Measurements from ENCODE around the gene WDR17. TPM values are rescaled to one million over a fixed set of nuclear protein-coding genes. Genes with fewer than 3 reads are reported as not detected.

Gene WDR17
- polyA plus RNA-seq (2013) = 9.4 TPM

GRCh38 chr4:176065435-176066291 lies at the start of gene WDR17:
Gene WDR17 (plus strand): TSS chr4:176065841. CDS start chr4:176111581, 45,740 bp downstream.
- Histone ChIP-seq H3K4me1 (ENCODE audit: control extremely low read depth in 1 of 4, control insufficient read depth in 4 of 4, insufficient read depth in 4 of 4, low read length in 3 of 4) (peaks cover 0 to 11% (median 9%) of the 10 kb centered on the region in 4 experiments), H3K36me3 (ENCODE audit: control insufficient read depth in 4 of 4, insufficient read depth in 4 of 4, low read length in 3 of 4) (no peaks in the 10 kb centered on the region), H3K27ac (ENCODE audit: insufficient read depth in 1 of 2, low read depth in 1 of 2, low read length in 2 of 2, poor library complexity in 1 of 2, severe bottlenecking in 2 of 2) (peak within 1 kb of the TSS in 1 of 2 experiments; percentile 38), H3K9me3 (ENCODE audit: control extremely low read depth in 1 of 5, control insufficient read depth in 4 of 5, insufficient read depth in 2 of 5, low read depth in 1 of 5, low read length in 4 of 5) (no peaks in the 10 kb centered on the region), H3K27me3 (replicated peaks in 2 of 5; ENCODE audit: control insufficient read depth in 4 of 5, insufficient read depth in 5 of 5, low read length in 4 of 5) (no peaks in the 10 kb centered on the region), H3K4me3 (ENCODE audit: control insufficient read depth in 1 of 7, extremely low read depth in 1 of 7, insufficient read depth in 4 of 7, low read depth in 2 of 7, low read length in 6 of 7) (peak within 1 kb of the TSS; percentile 58 to 94 (median 81))
- whole genome bisulfite sequencing (ENCODE audit: insufficient coverage) = 0% methylated on average over 42 of the region's 55 CpGs
- peak; percentile 93 to 97 (median 96) for DNase-seq
- ChIA-PET POLR2A (interaction anchor here (0.5 to 0.9 kb wide), 2 partner anchors 8 to 255 kb away, joined by 3 to 5 read pairs; no protein-coding TSS in a partner anchor), CTCF (interaction anchor here (1.5 to 1.6 kb wide), 2 partner anchors 11 to 13 kb away, joined by 3 to 7 read pairs; no protein-coding TSS in a partner anchor)

- 100% methylated on average over 1 of the region's 4 CpGs for WGBS (ENCODE audit: insufficient coverage)
- H3K27ac ChIP-seq (ENCODE audit: insufficient read depth in 1 of 2, low read depth in 1 of 2, low read length in 2 of 2, poor library complexity in 1 of 2, severe bottlenecking in 2 of 2) = no peak overlapping the region
- DNase-seq = no peak
- H3K9me3 ChIP-seq (ENCODE audit: control extremely low read depth in 1 of 5, control insufficient read depth in 4 of 5, insufficient read depth in 2 of 5, low read depth in 1 of 5, low read length in 4 of 5) = no peaks in the 10 kb centered on the region
- no peaks in the 10 kb centered on the region for H3K27me3 ChIP-seq (replicated peaks in 2 of 5; ENCODE audit: control insufficient read depth in 4 of 5, insufficient read depth in 5 of 5, low read length in 4 of 5)
- H3K4me3 ChIP-seq (ENCODE audit: control insufficient read depth in 1 of 7, extremely low read depth in 1 of 7, insufficient read depth in 4 of 7, low read depth in 2 of 7, low read length in 6 of 7) = no peak overlapping the region
- POLR2A ChIA-PET = no interaction called here
- peaks cover 0 to 13% (median 2%) of the 10 kb centered on the region in 4 experiments for H3K4me1 ChIP-seq (ENCODE audit: control extremely low read depth in 1 of 4, control insufficient read depth in 4 of 4, insufficient read depth in 4 of 4, low read length in 3 of 4)
- CTCF ChIA-PET = no interaction called here
- H3K36me3 ChIP-seq (ENCODE audit: control insufficient read depth in 4 of 4, insufficient read depth in 4 of 4, low read length in 3 of 4) = no peaks in the 10 kb centered on the region
Observed at GRCh38 chr4:176016601-176017000, 49.0 kb upstream of the WDR17 start.

- Histone ChIP-seq H3K27ac (ENCODE audit: insufficient read depth in 1 of 2, low read depth in 1 of 2, low read length in 2 of 2, poor library complexity in 1 of 2, severe bottlenecking in 2 of 2) (no peak overlapping the region), H3K4me3 (ENCODE audit: control insufficient read depth in 1 of 7, extremely low read depth in 1 of 7, insufficient read depth in 4 of 7, low read depth in 2 of 7, low read length in 6 of 7) (no peak overlapping the region), H3K9me3 (ENCODE audit: control extremely low read depth in 1 of 5, control insufficient read depth in 4 of 5, insufficient read depth in 2 of 5, low read depth in 1 of 5, low read length in 4 of 5) (no peaks in the 10 kb centered on the region), H3K36me3 (ENCODE audit: control insufficient read depth in 4 of 4, insufficient read depth in 4 of 4, low read length in 3 of 4) (no peaks in the 10 kb centered on the region), H3K27me3 (replicated peaks in 2 of 5; ENCODE audit: control insufficient read depth in 4 of 5, insufficient read depth in 5 of 5, low read length in 4 of 5) (no peaks in the 10 kb centered on the region), H3K4me1 (ENCODE audit: control extremely low read depth in 1 of 4, control insufficient read depth in 4 of 4, insufficient read depth in 4 of 4, low read length in 3 of 4) (no peaks in the 10 kb centered on the region)
- ChIA-PET POLR2A (no interaction called here), CTCF (no interaction called here)
- no peak for DNase-seq
- no CpG with 5 or more reads among the region's 5 CpGs for WGBS (ENCODE audit: insufficient coverage)
Observed at GRCh38 chr4:176020481-176021085, 45.1 kb upstream of the WDR17 start.

GRCh38 chr4:176030391-176030790 lies 35.2 kb upstream of the WDR17 start:
- no peak for DNase-seq
- Histone ChIP-seq H3K4me1 (ENCODE audit: control extremely low read depth in 1 of 4, control insufficient read depth in 4 of 4, insufficient read depth in 4 of 4, low read length in 3 of 4) (no peaks in the 10 kb centered on the region), H3K36me3 (ENCODE audit: control insufficient read depth in 4 of 4, insufficient read depth in 4 of 4, low read length in 3 of 4) (no peaks in the 10 kb centered on the region), H3K4me3 (ENCODE audit: control insufficient read depth in 1 of 7, extremely low read depth in 1 of 7, insufficient read depth in 4 of 7, low read depth in 2 of 7, low read length in 6 of 7) (no peak overlapping the region), H3K27me3 (replicated peaks in 2 of 5; ENCODE audit: control insufficient read depth in 4 of 5, insufficient read depth in 5 of 5, low read length in 4 of 5) (peaks cover 0 to 2% (median 0%) of the 10 kb centered on the region in 5 experiments), H3K9me3 (ENCODE audit: control extremely low read depth in 1 of 5, control insufficient read depth in 4 of 5, insufficient read depth in 2 of 5, low read depth in 1 of 5, low read length in 4 of 5) (no peaks in the 10 kb centered on the region), H3K27ac (ENCODE audit: insufficient read depth in 1 of 2, low read depth in 1 of 2, low read length in 2 of 2, poor library complexity in 1 of 2, severe bottlenecking in 2 of 2) (no peak overlapping the region)
- ChIA-PET CTCF (interaction anchor here (2.2 kb wide), 1 partner anchor 25 kb away, joined by 5 read pairs; no protein-coding TSS in a partner anchor), POLR2A (no interaction called here)
- WGBS (ENCODE audit: insufficient coverage) = no CpG with 5 or more reads among the region's 2 CpGs

- H3K27me3 ChIP-seq (replicated peaks in 2 of 5; ENCODE audit: control insufficient read depth in 4 of 5, insufficient read depth in 5 of 5, low read length in 4 of 5) = peaks cover 0 to 2% (median 0%) of the 10 kb centered on the region in 5 experiments
- peaks cover 0 to 4% (median 0%) of the 10 kb centered on the region in 4 experiments for H3K4me1 ChIP-seq (ENCODE audit: control extremely low read depth in 1 of 4, control insufficient read depth in 4 of 4, insufficient read depth in 4 of 4, low read length in 3 of 4)
- H3K27ac ChIP-seq (ENCODE audit: insufficient read depth in 1 of 2, low read depth in 1 of 2, low read length in 2 of 2, poor library complexity in 1 of 2, severe bottlenecking in 2 of 2) = no peak overlapping the region
- H3K36me3 ChIP-seq (ENCODE audit: control insufficient read depth in 4 of 4, insufficient read depth in 4 of 4, low read length in 3 of 4) = no peaks in the 10 kb centered on the region
- no peak overlapping the region for H3K4me3 ChIP-seq (ENCODE audit: control insufficient read depth in 1 of 7, extremely low read depth in 1 of 7, insufficient read depth in 4 of 7, low read depth in 2 of 7, low read length in 6 of 7)
- POLR2A ChIA-PET = no interaction called here
- WGBS (ENCODE audit: insufficient coverage) = 92% methylated on average over 2 of the region's 4 CpGs
- CTCF ChIA-PET = interaction anchor here (1.9 to 2.2 kb wide), 2 partner anchors 23 to 310 kb away, joined by 5 to 10 read pairs; no protein-coding TSS in a partner anchor
- no peak for DNase-seq
- no peaks in the 10 kb centered on the region for H3K9me3 ChIP-seq (ENCODE audit: control extremely low read depth in 1 of 5, control insufficient read depth in 4 of 5, insufficient read depth in 2 of 5, low read depth in 1 of 5, low read length in 4 of 5)
Observed at GRCh38 chr4:176031922-176032321, 33.7 kb upstream of the WDR17 start.

- ChIA-PET POLR2A (no interaction called here), CTCF (interaction anchor here (0.7 to 2.2 kb wide), 4 partner anchors 23 to 1307 kb away, joined by 3 to 10 read pairs (median 4); no protein-coding TSS in a partner anchor)
- Histone ChIP-seq H3K27me3 (replicated peaks in 2 of 5; ENCODE audit: control insufficient read depth in 4 of 5, insufficient read depth in 5 of 5, low read length in 4 of 5) (peaks cover 0 to 2% (median 0%) of the 10 kb centered on the region in 5 experiments), H3K36me3 (ENCODE audit: control insufficient read depth in 4 of 4, insufficient read depth in 4 of 4, low read length in 3 of 4) (no peaks in the 10 kb centered on the region), H3K27ac (ENCODE audit: insufficient read depth in 1 of 2, low read depth in 1 of 2, low read length in 2 of 2, poor library complexity in 1 of 2, severe bottlenecking in 2 of 2) (no peak overlapping the region), H3K4me1 (ENCODE audit: control extremely low read depth in 1 of 4, control insufficient read depth in 4 of 4, insufficient read depth in 4 of 4, low read length in 3 of 4) (peaks cover 0 to 4% (median 0%) of the 10 kb centered on the region in 4 experiments), H3K9me3 (ENCODE audit: control extremely low read depth in 1 of 5, control insufficient read depth in 4 of 5, insufficient read depth in 2 of 5, low read depth in 1 of 5, low read length in 4 of 5) (no peaks in the 10 kb centered on the region), H3K4me3 (ENCODE audit: control insufficient read depth in 1 of 7, extremely low read depth in 1 of 7, insufficient read depth in 4 of 7, low read depth in 2 of 7, low read length in 6 of 7) (no peak overlapping the region)
- DNase-seq = no peak
Observed at GRCh38 chr4:176032454-176032853, 33.2 kb upstream of the WDR17 start.

- Histone ChIP-seq H3K4me1 (ENCODE audit: control extremely low read depth in 1 of 4, control insufficient read depth in 4 of 4, insufficient read depth in 4 of 4, low read length in 3 of 4) (peaks cover 0 to 4% (median 0%) of the 10 kb centered on the region in 4 experiments), H3K4me3 (ENCODE audit: control insufficient read depth in 1 of 7, extremely low read depth in 1 of 7, insufficient read depth in 4 of 7, low read depth in 2 of 7, low read length in 6 of 7) (no peak overlapping the region), H3K9me3 (ENCODE audit: control extremely low read depth in 1 of 5, control insufficient read depth in 4 of 5, insufficient read depth in 2 of 5, low read depth in 1 of 5, low read length in 4 of 5) (no peaks in the 10 kb centered on the region), H3K36me3 (ENCODE audit: control insufficient read depth in 4 of 4, insufficient read depth in 4 of 4, low read length in 3 of 4) (no peaks in the 10 kb centered on the region), H3K27me3 (replicated peaks in 2 of 5; ENCODE audit: control insufficient read depth in 4 of 5, insufficient read depth in 5 of 5, low read length in 4 of 5) (no peaks in the 10 kb centered on the region), H3K27ac (ENCODE audit: insufficient read depth in 1 of 2, low read depth in 1 of 2, low read length in 2 of 2, poor library complexity in 1 of 2, severe bottlenecking in 2 of 2) (no peak overlapping the region)
- POLR2A ChIA-PET = no interaction called here
- CTCF ChIA-PET = interaction anchor here (0.7 to 6.8 kb wide), 8 partner anchors 11 to 310 kb away, joined by 3 to 84 read pairs (median 6); no protein-coding TSS in a partner anchor
- no CpG with 5 or more reads among the region's 1 CpG for WGBS (ENCODE audit: insufficient coverage)
- peak; percentile 64 to 84 (median 74) for DNase-seq
Observed at GRCh38 chr4:176034499-176034898, 31.1 kb upstream of the WDR17 start.

Measured in common myeloid progenitor, CD34-positive (primary cell).